Right lung (tissue), 5 donors: Measurements from ENCODE around the gene FRMD1. TPM values are rescaled to one million over a fixed set of nuclear protein-coding genes. Genes with fewer than 3 reads are reported as not detected.

Experiments
- DNase-seq, 2 donors: peaks; one replicate each; pipeline ENCODE4 v3.0.0-alpha.2; 2013
- polyA plus RNA-seq, 5 donors: library from polyadenylated mRNA; unstranded; fragments of 120-200 nt; gene quantifications; one replicate each; pipeline versions ENCODE4 v1.2.1 to v1.2.3, GENCODE V29; 2013; ENCODE audit warnings: inconsistent platforms in 1 of 5, low replicate concordance in 1 of 5; ENCODE audit not compliant: insufficient read length in 5 of 5, insufficient read depth in 1 of 5

Gene FRMD1
- polyA plus RNA-seq, 5 donors, result 2.3 to 7.2 (median 5.3) TPM

- DNase-seq, result no peak
These were observed 34.2 kb upstream of the FRMD1 start for GRCh38 chr6:168113226-168113625.

DNA sequence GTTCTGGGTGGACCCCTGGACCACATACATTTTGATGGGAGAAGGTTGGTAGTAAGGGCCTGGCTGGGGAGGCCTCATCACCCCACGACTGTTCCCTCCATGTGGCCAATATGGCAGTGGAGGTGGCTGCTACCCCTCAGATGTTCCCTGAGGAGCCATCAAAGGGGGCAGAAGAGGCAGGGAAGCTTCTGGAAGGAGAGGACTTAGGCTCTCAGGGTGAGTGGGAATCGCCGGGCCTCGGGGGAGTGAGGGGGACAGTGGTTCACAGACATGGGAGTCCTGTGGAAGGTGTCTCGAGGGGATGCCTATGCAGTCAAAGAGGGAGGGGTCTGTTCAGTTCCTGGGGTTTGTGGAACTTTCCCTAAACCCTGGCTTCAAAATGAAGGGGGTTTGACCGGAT is 32.9 kb upstream of the FRMD1 start:
- DNase-seq, result no peak

DNA sequence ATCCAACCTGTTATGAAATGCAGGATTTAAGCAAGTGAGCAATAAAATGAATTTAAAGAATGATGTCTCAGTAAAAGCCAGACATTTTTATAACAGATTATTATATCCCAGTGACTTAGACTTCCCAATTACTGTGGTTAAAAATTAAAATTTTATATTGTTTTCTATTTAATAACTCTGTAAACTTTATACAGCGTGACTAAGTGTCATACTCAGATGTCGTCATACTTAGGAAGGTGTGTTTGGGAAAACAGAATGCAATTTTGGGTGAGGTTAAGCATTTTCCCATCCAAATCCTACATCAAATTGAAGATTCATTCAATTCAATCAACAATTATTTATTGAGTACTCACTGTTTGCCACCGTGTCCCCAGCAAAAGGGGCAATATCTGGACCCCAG is 31.4 kb upstream of the FRMD1 start:
- DNase-seq, result no peak

- DNase-seq, result no peak
These were observed 30.2 kb upstream of the FRMD1 start for GRCh38 chr6:168109171-168109570.

DNA sequence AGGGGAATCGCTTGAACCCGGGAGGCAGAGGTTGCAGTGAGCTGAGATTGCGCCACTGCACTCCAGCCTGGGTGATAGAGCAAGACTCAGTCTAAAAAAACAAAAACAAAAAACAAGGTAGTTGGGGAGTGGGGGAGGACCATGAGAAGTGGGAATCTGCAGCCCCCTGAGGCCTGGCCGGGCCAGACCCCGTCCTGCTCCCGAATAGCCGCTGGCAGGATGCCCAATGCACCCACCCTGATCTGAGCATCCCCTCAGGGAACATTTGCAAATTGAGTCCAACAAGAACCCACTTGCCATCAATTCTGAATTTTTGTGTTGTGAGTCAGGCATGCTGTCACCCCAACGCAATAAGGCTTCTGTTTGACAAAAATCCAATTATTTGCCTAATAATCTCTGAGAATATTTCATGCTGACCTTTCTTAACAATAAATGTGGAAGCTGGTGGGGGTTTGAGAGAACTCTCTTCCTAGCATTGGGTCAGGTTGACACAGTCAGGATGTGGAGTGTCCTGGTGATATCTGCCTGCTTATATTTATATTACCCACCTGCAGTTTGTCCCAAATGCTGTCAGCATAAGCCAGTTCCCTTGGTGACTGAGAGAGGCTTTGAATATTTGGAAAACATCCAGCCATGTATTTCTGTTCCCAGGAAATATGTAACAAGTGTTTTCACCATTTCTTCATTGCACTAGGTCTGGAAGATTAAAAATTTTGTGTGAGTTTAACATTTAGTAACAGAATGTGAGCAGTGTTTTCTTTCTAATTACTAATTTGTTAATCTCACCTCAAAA is 28.4 kb upstream of the FRMD1 start:
- DNase-seq, result no peak

DNA sequence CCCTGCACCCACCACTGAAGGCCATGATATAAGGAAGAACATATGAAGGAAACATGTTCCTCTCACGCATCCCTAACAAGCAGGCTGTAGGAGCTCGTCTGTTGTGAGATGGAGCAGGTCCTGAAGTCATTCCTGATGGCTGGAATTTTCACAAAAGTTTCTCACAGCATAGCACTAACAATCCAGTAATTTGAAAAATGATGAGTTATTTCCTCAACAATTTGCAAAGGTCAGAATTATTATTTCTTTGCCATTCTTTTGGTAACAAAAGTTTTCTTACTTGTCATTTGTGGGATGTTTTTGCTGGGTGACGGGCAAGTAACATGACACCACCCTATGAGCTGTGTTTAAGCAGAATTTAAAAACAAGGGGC is 27.6 kb upstream of the FRMD1 start:
- DNase-seq, result no peak

DNA sequence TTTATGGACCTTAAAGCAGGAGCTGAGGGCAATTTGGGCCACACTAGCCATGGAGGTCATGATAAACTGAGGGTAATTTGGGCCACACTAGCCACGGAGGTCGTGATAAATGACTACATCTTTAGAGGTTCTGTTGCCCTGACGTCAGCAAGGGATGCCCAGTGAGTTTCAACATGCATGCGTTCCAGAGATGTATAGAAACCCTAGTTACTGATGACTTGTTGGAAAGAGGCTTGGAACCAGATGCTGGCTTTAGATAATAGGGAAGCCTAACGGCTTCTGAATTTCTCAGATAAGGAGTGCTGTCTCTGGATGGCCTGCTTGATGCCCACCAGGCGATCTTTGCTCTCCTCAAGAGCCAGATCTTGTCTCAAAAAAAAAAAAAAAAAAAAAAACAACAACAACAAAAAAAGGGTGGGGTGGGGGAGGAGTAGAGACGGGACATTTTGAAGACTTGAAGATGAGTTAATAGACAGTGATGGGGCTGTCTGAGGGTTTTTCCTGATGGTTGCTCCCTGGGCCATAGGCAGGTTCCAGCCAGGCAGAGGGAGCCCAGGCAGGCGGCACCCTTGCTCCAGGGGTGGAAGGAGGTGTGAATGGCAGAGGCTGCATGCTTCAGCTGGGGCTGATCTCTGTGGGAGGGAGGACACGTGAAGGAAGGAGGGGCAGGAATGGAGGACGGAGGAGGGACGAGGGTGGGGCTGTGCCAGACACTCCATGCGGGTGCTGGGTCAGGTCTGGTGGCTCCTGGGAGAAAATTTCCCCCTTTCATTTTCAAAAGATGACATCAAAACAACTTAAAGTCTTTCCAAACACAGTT is 27.0 kb upstream of the FRMD1 start:
- no peak for DNase-seq

GRCh38 chr6:168104636-168105035 is 25.6 kb upstream of the FRMD1 start:
- DNase-seq, result no peak

DNA sequence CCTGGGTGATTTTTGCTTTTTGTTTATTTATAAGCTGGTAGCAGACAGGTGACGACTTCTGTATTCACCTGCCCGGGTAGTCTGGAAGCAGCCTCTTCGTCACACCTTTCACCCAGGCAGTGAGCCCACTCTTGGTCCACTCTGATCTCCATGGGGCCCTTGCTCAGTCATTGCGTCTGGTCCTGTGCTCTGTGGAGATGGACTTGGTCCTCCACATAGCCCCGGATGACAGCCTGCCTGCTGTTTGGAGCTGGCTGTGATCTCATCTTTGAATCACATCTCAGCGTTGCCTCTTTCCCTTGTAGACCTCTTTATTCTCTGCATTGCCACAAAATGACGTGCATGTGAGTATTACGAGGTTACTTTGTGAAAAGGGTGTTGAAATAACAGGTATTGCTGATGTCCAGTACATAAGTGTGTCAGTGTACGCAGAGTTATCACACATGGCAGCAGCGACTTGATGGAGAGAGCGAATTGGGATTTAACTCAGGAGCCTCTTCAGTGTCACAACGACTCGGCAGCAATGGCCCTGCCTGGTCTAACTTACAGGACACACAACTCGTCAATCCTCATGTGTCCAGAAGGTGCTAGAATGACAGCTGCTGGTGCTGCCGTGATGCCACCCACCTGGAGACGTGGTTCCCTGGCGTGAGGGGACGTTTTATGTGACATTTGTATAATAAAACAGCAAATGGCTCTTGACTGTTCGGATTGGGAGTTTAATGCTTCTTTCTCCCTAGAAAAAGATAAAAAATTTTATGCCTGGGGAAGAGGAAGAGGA is 24.2 kb upstream of the FRMD1 start:
- no peak for DNase-seq

DNA sequence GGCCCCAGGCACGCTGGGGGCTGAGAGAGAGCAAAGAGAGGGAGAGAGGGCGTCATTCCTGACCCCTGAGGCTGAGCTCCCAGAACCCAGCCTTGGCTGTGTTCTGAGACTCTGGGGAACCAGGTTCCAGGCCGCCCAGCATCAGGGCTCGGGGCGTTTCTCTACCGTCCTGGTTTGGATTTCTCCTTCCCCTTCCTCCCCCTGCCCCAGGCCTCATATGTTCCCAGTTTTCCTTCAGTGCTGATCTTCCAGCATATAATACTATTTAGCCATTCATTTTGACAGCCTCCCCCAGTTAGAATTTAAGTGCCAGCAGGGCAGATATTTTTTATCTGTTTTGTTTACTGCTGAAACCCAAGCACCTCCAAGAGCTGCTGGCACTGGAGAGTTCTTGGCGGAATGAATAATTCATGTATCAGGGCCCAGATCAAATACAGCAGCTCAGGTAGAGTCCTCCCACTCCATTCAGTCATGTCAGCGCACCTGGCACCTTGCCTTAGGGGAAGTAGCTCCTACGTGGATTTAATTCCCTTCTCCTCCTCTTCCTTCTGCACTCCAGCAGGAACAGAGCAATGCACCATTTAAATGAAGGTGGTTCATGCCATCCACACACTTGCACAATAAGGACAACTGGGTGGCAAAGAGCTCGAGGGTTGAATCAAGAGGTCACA is 23.4 kb upstream of the FRMD1 start:
- DNase-seq, result peak in 1 of 2 donors; percentile 21

DNA sequence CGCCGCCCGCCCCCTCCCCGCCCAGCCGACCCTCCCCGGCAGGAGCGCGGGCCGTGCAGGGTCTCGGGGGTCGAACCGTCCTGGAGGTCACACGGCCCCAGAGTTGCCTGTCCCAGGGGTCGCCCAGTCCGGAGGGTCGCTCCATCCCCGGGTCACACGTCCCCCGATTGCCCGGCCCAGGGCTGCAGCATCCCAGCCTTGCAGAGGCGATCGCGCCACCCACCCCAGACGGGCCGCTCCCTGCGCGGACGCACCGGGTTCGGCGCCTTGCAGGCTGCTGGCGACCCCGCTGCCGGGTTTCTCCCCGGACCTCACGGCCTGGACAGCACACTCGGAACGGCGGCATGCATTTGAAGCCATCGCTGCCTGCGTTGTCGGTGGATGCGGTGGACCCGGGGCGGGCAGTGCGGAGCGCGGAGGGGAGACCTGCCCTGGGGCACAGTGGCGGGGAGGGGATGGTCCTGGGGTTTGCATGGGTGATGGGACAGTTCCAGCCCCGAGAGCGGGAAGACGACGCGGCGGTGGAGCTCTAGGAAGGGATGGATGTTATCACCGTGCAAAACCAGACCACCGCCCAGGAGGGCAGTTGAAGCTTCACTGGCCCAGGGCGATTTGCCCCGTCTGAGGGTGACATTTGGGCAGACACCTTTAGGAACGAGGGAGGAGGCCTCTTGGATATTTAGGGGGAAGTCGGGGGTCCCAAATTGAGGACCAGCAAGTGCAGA is 22.7 kb upstream of the FRMD1 start:
- DNase-seq, result no peak

DNA sequence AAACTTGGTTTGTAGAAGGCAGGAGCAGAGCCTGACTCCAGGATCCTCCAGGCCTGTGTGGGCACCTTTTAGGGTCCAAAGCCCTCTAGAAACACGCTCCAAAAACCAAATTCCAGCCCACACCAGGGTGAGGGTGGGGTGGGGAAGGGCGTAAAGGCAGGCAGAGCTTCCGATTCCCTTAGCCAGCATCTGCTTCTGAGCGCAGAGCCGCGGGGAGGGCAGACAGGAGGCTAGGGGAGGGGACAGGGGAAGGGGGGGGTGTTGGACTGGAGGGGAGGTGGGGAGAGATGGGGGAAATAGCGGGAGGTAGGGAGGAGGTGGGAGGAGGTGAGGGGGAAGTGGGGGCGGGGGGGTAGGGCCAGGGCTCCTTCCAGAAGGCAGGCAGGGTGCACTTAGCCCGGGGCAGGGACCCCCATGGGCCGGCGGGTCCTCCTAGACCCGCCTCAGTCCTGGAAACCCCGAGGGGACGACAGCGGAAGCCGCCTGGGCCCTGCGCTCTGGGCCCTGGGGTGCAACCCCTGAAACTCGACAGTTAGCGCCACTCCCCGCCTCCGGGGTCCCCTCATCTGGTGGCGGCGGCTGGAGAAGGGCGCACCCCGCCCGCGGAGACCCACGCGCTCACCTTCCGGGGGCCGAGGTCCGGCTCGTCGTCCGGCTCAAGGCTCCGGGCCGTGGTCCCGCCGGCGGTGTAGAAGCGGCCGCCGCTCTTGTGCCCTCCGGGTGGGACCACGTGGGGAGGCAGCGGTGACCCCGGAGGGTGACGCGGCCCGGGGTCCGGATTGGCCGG is 22.0 kb upstream of the FRMD1 start:
- no peak for DNase-seq

GRCh38 chr6:168100011-168100802 is 21.2 kb upstream of the FRMD1 start:
- no peak for DNase-seq

- peak in 1 of 2 donors; percentile 20 for DNase-seq
These were observed 20.4 kb upstream of the FRMD1 start for GRCh38 chr6:168099201-168100010.

DNA sequence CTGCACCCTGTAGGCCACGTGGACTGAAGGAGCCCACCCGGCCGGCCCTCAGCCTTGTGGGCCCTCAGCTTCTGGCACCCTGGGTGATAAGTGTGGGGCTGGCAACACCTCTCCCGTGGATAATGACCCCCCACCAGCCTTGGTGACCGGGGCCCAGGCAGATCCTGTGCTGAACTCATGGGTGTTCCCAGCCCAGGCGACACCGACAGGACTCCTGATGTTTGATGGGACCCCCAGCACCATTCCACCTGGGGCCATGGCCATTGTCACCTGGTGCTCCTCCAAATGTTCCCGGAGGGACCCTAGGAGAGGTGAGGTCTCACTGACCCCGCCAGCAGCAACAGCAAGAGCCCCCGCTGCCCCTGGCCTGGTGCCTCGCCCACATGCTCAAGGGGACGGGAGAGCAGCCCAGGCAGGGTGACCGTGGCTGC is 19.4 kb upstream of the FRMD1 start:
- no peak for DNase-seq

- no peak for DNase-seq
These were observed 18.8 kb upstream of the FRMD1 start for GRCh38 chr6:168097621-168098430.

DNA sequence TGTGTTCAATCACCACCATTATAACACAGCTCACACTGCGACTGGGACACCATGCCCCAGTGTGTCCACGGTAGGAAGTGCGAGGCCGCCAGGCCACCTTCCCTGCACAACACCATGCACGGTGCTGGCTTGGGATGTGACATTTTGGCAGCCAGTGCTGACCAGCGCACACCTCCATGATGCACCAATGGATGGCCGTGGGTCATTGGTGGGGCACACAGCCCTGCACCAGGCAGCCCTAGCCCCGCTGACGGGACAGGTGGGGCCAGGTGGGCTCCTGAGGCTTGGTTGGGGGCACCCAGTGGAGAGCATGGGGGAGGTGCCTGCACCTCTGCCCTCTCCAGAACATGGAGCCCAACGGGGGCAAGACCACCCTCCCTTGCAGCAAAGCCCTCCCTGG is 18.2 kb upstream of the FRMD1 start:
- no peak for DNase-seq
